Chondrocyte (in vitro differentiated cells): ENCODE measurements around the gene ETHE1. TPM values are rescaled to one million over a fixed set of nuclear protein-coding genes. Genes with fewer than 3 reads are reported as not detected.

Experiments
- DNase-seq: peaks from one replicate; pipeline ENCODE4 v3.0.0; 2021; ENCODE audit warnings: mixed read lengths, low spot score
- H3K27ac Mint-ChIP-seq: one replicate; pipeline ENCODE4 v1.8.0; 2021; ENCODE audit warnings: mild to moderate bottlenecking, moderate library complexity, mixed read lengths; ENCODE audit not compliant: unreplicated experiment
- H3K27me3 Mint-ChIP-seq: 2 replicates; pipeline ENCODE4 v1.8.0; 2021; ENCODE audit warnings: low read depth, mixed read lengths
- H3K36me3 Mint-ChIP-seq: 2 replicates; pipeline ENCODE4 v1.8.0; 2021; ENCODE audit warnings: low read depth, mixed read lengths
- H3K4me1 Mint-ChIP-seq: 2 replicates; pipeline ENCODE4 v1.8.0; 2021; ENCODE audit warnings: low read depth, mild to moderate bottlenecking, mixed read lengths
- H3K4me3 Mint-ChIP-seq: one replicate; pipeline ENCODE4 v1.8.0; 2021; ENCODE audit warnings: mild to moderate bottlenecking, moderate library complexity, mixed read lengths; ENCODE audit not compliant: unreplicated experiment
- H3K9me3 Mint-ChIP-seq: 2 replicates; pipeline ENCODE4 v1.8.0; 2021; ENCODE audit warnings: low read depth, mixed read lengths
- CTCF ChIP-seq: fragments of 200-600 bp; sonication (generic); IDR thresholded peaks from 2 replicates; pipeline ENCODE4 v1.5.0; 2021; ENCODE audit warnings: antibody characterized with exemption, mild to moderate bottlenecking, moderate library complexity
- total RNA-seq: library from RNA; stranded (reverse); gene quantifications from 3 replicates; pipeline ENCODE4 v1.2.1, GENCODE V29; 2021

ETHE1 gene
- total RNA-seq, 1 donor from 2014 or later, result 31.5 TPM

- DNase-seq, result no peak
- TF ChIP-seq CTCF, result no peak
- H3K9me3 Mint-ChIP-seq, result no peaks in the 10 kb centered on the region
- H3K27me3 Mint-ChIP-seq, result no peaks in the 10 kb centered on the region
- H3K4me1 Mint-ChIP-seq, result peaks cover 16% of the 10 kb centered on the region
- H3K4me3 Mint-ChIP-seq, result no peak overlapping the region
- H3K27ac Mint-ChIP-seq, result no peak overlapping the region
- no peaks in the 10 kb centered on the region for H3K36me3 Mint-ChIP-seq
Measured at GRCh38 chr19:43474487-43474886, 52.5 kb downstream of the ETHE1 start.

- Mint-ChIP-seq H3K4me1 (peaks cover 11% of the 10 kb centered on the region), H3K27me3 (no peaks in the 10 kb centered on the region), H3K4me3 (no peak overlapping the region), H3K9me3 (no peaks in the 10 kb centered on the region), H3K27ac (no peak overlapping the region), H3K36me3 (no peaks in the 10 kb centered on the region)
- no peak for TF ChIP-seq CTCF
- no peak for DNase-seq
Measured at GRCh38 chr19:43471091-43471490, 55.9 kb downstream of the ETHE1 start.

GRCh38 chr19:43470288-43470687, 56.7 kb downstream of the ETHE1 start:
- no peak for TF ChIP-seq CTCF
- Mint-ChIP-seq H3K4me1 (peaks cover 4% of the 10 kb centered on the region), H3K4me3 (no peak overlapping the region), H3K9me3 (no peaks in the 10 kb centered on the region), H3K27ac (no peak overlapping the region), H3K36me3 (no peaks in the 10 kb centered on the region), H3K27me3 (no peaks in the 10 kb centered on the region)
- no peak for DNase-seq

DNA sequence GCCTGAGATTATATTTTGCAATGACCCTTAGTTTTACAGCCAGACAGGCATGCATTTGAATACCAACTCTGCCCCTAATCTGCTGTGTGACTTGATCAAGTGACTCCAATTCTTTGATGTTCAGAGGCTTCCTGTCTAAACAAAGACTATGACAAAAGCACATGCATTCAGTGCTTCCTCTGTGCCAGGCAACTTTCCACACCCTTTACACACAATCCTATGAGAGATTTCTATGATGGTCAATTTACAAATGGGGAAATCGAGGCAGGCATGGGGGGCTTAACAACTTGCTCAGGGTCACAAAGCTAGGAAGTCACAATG, 57.9 kb downstream of the ETHE1 start:
- Mint-ChIP-seq H3K27ac (no peak overlapping the region), H3K36me3 (no peaks in the 10 kb centered on the region), H3K27me3 (no peaks in the 10 kb centered on the region), H3K4me1 (peaks cover 5% of the 10 kb centered on the region), H3K4me3 (no peak overlapping the region), H3K9me3 (no peaks in the 10 kb centered on the region)
- no peak for DNase-seq
- TF ChIP-seq CTCF, result no peak

DNA sequence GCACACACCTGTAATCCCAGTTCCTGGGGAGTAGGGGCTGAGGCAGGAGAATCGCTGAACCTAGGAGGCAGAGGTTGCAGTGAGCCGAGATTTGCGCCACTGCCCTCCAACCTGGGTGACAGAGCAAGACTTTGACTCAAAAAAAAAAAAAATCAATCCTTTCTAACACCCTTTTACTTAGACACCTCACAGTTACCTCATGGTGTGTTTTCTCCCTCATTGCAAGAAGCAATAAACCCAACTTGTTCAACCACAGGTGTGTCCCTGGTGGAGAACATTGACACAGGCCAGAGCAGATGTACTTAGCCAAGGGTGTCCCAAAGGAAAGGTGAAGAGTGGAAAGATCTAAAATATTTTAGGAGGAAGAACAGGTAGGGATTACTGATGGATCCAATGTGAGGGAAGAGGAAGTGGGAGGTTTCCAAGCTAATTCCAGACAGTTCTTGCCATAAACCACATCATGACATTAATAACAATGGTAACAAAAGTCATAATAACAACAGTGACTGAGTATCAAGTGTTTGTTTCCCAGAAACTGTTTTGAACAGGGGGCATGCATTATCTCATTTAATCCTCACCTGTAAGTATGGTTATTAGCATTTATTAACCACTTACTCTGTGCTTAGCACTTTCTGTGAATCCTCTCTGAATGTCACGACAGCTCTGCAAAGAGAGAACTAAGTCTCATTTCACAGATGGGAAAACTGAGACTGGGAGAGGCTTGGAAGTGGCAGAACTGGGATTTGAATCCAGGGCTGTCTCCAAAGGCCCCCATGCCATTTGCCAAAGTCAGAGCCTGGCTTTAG, 58.4 kb downstream of the ETHE1 start:
- no peak for DNase-seq
- Mint-ChIP-seq H3K27ac (no peak overlapping the region), H3K9me3 (no peaks in the 10 kb centered on the region), H3K4me3 (no peak overlapping the region), H3K36me3 (no peaks in the 10 kb centered on the region), H3K27me3 (no peaks in the 10 kb centered on the region), H3K4me1 (peaks cover 8% of the 10 kb centered on the region)
- TF ChIP-seq CTCF, result no peak
